ENCODE results near the gene ERP44.
"Not testable (repeated sequence)": the region's sequence is repeated elsewhere in the genome, so short reads cannot be mapped to it uniquely, and the experiment has no call there.

Gene ERP44

DNA sequence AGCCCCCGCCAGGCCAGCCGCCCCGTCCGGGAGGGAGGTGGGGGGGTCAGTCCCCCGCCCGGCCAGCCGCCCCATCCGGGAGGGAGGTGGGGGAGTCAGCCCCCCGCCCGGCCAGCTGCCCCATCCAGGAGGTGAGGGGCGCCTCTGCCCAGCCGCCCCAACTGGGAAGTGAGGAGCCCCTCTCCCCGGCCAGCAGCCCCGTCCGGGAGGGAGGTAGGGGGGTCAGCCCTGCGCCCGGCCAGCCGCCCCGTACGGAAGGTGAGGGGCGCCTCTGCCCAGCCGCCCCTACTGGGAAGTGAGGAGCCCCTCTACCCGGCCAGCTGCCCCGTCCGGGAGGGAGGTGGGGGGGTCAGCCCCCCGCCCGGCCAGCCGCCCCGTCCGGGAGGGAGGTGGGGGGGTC is 30.8 kb downstream of the ERP44 start:
- not testable (repeated sequence) for DNase-seq (ENCODE audit: low read depth)

DNA sequence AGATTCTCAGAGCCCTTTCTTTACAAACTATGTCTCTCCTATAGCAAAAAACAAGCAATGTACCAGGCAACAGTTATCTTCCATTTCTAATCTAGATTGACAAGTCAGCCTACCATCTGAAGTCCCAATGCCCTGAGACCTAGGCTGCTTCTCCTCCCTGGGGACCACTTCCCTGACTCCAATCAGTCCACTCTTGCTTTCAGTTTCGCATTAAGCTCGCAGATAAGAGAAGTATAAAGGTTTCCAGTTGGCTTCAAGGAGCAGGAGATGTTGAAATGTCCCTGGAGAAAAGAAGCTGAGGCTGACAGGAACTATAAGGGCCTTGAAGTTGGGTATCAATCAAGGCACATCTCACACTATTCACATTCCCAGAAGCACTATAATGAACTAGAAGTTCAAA is 32.3 kb downstream of the ERP44 start:
- no peak for DNase-seq (ENCODE audit: low read depth)

DNA sequence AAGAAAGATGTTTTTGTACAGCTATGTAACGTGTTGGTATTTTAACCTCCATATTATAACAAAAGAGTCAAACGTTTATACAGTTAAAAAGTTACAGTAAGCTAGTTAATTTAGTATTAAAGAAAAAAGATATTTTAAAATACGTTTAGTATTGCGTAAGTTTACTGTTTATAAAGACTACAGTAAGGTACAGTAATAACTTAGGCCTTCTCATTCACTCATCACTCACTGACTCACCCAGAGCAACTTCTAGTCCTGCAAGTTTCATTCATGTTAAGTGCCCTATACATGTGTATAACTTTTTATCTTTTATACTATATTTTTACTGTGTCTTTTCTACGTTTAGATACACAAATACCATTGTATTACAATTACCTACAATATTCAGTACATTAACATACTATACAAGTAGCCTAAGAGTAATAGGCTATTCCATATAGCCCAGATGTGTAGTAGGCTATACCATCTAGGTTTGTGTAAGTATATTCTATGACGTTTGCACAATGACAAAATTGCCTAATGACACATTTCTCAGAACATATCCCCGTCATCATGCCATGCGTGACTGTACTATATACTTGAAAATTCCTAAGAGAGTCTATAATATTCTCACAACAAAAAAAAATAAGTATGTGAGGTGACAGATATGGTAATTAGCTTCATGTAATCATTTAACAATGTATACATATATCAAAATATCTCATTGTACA is 33.8 kb downstream of the ERP44 start:
- no peak for DNase-seq (ENCODE audit: low read depth)

DNA sequence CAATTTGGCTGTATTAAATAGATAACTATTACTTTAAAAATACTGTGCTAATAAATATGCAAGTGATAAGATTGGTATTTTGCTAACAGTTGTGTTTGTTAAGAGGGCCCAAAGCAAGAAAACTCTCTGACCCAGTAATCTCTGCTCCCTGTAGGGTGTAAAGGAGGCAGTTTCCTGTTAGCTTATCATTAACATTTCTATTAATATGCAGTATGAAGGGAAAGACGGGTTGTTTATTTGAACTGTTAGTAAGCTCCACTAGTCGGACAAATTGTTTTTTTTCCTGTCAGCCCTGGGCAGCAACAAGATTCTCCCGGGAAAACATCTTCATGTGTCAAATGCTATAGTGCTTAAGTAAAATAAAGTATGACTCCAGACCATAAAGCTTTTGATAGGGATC is 35.6 kb downstream of the ERP44 start:
- no peak for DNase-seq (ENCODE audit: low read depth)

DNA sequence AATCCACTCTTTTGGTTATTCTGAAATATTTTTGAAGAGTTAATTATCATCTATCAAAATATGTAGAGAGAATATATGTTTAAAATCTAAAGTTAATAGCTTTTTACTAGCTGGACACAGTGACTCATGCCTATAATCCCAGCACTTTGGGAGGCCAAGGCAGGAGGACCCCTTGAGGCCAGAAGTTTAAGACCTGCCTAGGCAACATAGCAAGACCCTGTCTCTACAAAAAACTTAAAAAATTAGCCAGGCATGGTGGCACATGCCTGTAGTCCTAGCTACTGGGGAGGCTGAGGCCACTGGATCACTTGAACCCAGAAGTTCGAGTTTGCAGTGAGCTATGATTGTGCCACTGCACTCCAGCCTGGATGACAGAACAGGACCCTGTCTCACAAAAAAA is 36.1 kb downstream of the ERP44 start:
- not testable (repeated sequence) for DNase-seq (ENCODE audit: low read depth)

GRCh38 chr9:100058699-100059579 is 39.9 kb downstream of the ERP44 start:
- no peak for DNase-seq (ENCODE audit: low read depth)

- DNase-seq (ENCODE audit: low read depth) = no peak
Measured at GRCh38 chr9:100057624-100058023, 41.2 kb downstream of the ERP44 start.

GRCh38 chr9:100056561-100056960 is 42.2 kb downstream of the ERP44 start:
- DNase-seq (ENCODE audit: low read depth) = no peak

DNA sequence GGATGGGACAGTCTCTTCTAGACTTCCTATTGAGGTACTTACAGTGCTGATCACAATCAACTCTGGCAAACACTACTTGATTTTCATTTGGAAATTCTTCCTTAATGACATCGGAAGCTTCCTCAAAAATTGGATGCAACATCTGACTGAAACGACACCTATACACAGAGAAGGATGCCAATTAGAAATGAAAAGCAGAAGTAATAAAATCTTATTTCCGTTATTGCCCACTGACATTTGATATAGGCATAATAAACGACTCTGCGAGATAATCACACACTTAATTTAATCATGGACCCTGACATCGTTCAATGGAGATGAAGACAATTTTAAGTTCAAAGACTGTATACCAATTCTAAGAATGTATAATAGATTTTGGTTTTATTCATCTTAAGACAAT is 46.4 kb downstream of the ERP44 start:
- no peak for DNase-seq (ENCODE audit: low read depth)

DNA sequence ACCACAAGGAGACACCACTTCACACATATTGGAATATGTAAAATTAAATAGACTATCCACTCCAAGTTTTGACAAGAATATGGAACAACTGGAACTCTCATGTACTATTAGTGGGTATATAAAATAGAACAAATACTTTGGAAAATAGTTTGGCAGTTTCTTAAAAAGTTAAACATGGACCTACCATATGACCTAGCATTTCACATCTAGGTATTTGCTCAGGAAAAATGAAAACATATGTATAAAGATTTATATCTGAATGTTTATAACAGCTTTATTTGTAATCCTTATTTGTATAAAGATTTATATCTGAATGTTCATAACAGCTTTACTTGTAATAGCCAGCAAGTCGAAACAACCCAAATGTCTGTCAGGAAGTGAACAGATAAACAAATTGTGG is 49.2 kb downstream of the ERP44 start:
- no peak for DNase-seq (ENCODE audit: low read depth)

DNA sequence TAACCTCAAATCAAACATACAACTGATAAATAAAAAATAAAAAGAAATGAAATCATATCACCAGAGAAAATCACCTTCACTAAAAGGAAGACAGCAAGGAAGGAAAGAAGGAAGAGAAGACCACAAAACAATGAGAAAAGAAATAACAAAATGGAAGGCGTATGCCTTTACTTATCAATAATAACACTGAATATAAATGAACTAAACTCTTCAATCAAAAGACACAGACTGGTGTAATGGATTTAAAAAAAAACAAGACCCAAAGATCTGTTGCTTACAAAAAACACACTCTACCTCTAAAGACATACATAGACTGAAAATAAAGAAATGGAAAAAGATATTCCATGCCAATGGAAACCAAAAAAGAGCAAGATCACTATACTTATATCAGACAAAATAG is 60.3 kb downstream of the ERP44 start:
- no peak for DNase-seq (ENCODE audit: low read depth)

- DNase-seq (ENCODE audit: low read depth) = no peak
Measured at GRCh38 chr9:100033877-100034551, 64.8 kb downstream of the ERP44 start.

GRCh38 chr9:100030548-100030947 is 68.3 kb downstream of the ERP44 start:
- no peak for DNase-seq (ENCODE audit: low read depth)

GRCh38 chr9:100029251-100029650 is 69.5 kb downstream of the ERP44 start:
- no peak for DNase-seq (ENCODE audit: low read depth)

GRCh38 chr9:100028201-100028784 is 70.5 kb downstream of the ERP44 start:
- DNase-seq (ENCODE audit: low read depth) = peak; percentile 31

DNA sequence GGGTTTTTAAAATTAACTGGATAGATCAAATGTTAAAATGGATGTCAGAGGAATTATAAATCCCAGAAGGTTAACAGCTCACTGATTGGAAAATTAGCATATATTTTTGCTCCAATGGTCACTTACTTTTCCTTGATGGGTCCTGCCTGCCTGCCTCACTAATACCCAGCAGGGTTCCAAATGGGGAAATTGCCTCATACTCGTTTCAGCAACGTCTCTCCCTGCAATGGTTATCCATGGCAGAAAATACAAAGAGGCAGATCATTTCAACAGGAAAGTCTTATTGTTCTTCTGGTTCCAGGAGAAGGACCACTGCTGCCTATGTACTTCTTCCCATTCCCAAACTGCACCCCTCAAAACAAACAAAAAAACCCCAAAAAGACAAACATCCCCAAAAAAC is 71.3 kb downstream of the ERP44 start:
- DNase-seq (ENCODE audit: low read depth) = no peak

DNA sequence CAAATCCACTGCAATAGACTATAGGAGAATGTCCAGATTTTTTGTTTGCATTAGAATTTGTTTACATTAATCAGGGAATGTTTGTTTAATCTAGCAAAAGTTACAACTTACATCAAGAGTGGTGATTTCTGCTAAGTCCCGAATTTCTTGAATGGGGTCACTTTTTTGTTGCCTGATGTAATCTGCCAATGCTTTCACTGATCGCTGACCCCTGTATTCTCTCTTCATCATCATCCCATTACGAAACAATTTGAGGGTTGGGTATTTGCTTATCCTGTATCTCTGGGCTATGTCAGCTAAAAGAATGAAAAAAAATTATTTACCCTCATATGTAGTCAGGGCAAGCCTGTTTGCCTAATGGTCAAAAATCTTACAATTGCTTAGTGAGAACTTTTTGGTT is 76.9 kb downstream of the ERP44 start:
- no peak for DNase-seq (ENCODE audit: low read depth)

DNA sequence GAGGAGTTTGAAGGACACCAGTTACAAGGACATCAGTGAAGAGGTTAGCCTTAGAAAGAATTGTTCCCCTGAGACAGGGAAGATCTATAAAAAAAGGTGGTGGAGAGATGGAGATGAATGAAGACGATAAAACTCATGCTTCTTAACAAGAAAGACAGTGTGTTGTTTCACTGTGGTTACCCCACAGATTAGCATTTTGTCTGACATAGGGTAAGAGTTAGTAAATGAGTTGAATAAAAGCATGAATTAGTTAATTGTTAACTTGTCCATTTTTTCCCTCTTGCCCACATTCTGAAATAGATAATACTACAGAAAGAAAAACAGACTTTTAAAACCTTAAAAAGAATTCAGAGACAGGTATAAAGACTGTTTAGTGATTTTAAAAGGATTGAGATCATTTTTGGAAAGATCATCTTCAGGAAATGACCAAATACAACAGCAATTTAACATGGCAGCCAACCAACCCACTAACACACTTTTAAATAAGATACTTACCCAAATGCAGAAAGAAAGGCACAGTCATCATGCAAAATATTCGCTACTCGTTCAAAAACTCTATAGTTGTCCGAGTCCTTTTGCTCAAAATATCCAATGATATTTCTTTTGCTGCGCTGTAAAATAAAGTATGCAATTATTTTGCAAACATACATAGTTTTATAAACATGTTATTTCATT is 78.5 kb downstream of the ERP44 start:
- DNase-seq (ENCODE audit: low read depth) = no peak

DNA sequence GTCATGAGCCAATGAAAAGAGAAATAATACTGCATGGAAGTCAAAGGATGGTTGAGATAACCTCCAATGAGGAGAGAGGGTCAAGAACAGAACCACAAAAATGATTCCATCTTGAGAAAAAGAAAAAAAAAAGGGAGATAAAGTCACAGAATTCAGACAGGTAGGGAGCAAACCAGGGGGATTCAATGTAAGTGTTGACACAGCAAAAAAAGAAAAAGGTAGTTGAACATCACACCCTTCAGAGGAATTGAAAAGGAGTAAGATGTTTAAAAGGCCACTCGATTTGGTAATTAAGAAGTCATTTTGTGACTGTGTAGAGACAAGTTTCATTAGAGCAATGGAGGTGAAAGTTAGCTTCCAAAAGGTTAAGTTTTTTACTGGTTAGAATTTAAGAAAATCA is 79.3 kb downstream of the ERP44 start:
- DNase-seq (ENCODE audit: low read depth) = no peak

DNA sequence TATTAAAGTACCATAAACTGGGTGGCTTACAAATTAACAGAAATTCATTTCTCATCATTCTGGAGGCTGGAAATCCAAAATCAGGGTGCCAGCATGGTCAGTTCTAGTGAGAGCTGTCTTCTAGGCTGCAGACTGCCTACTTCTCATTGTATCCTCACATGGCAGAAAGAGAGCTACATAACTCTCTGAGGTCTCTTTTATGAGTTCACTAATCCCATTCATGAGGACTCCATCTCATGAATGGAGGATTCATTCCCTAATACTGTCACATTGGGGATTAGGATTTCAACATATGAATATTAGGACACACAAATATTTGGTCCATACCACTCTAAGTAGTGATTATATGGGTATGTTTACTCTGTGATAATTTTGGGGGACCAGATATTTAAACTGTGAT is 84.0 kb downstream of the ERP44 start:
- no peak for DNase-seq (ENCODE audit: low read depth)

- DNase-seq (ENCODE audit: low read depth) = no peak
Measured at GRCh38 chr9:100013573-100013972, 85.2 kb downstream of the ERP44 start.

- DNase-seq (ENCODE audit: low read depth) = no peak
Measured at GRCh38 chr9:100012279-100012678, 86.5 kb downstream of the ERP44 start.
